GM12878 (cell line): ENCODE data around the gene SUGCT. TPM values are rescaled to one million over a fixed set of nuclear protein-coding genes. Genes with fewer than 3 reads are reported as not detected.

ENCODE experiments used
- ATAC-seq: fragments of 200-7000 bp; cut with Tn5 transposase; 3 replicates; pipeline ENCODE4 v1.9.1; 2020; ENCODE audit warnings: mild to moderate bottlenecking, moderate library complexity
- BruUV-seq: library from RNA; stranded (reverse); fragments of 400-500 nt; replicated peaks from 2 replicates; lab custom pipeline; 2021; lab: Mats Ljungman, UMichigan
- CTCF ChIA-PET: fragments of 300-600 bp; sonication (Branson Sonifier 250); formaldehyde crosslinking; extraction: SDS; loops from one replicate; lab custom pipeline; 2021; ENCODE audit warnings: inconsistent platforms; lab: Yijun Ruan, JAX
- POLR2A ChIA-PET: fragments of 350-600 bp; formaldehyde crosslinking; extraction: SDS; loops from one replicate; lab custom pipeline; 2021; ENCODE audit warnings: inconsistent platforms; lab: Charles Lee
- RAD21 ChIA-PET: fragments of 300-600 bp; sonication (Branson Sonifier 250); formaldehyde crosslinking; loops from one replicate; lab custom pipeline; 2023; ENCODE audit warnings: antibody characterized with exemption; ENCODE audit not compliant: unreplicated experiment; lab: Charles Lee
- SMC1A ChIA-PET: fragments of 300-600 bp; sonication (Branson Sonifier 250); formaldehyde crosslinking; loops from one replicate; lab custom pipeline; 2023; ENCODE audit not compliant: unreplicated experiment, uncharacterized antibody; lab: Charles Lee
- DNase-seq: peaks from one replicate; pipeline ENCODE4 v3.0.0-alpha.2; 2011; ENCODE audit warnings: low read depth, low spot score
- FAIRE-seq: peaks from 3 replicates; lab custom pipeline; 2011; peaks lifted over from hg19 to GRCh38; lab: Jason Lieb, UNC
- H2AFZ ChIP-seq: 2 replicates; pipeline ENCODE4 v1.6.0; 2011; ENCODE audit warnings: low read depth, low read length, control low read depth; ENCODE audit not compliant: control insufficient read depth
- H3K27ac ChIP-seq: 2 replicates; pipeline ENCODE4 v1.5.1; 2011; ENCODE audit warnings: control low read depth; ENCODE audit not compliant: control insufficient read depth, insufficient read depth
- H3K27me3 ChIP-seq, 2 experiments: replicated peaks in 1 of 2; 2 replicates each; pipeline versions ENCODE4 v1.6.0 to v1.6.1; 2011; ENCODE audit warnings: low read length in 1 of 2; ENCODE audit not compliant: control insufficient read depth in 2 of 2, insufficient read depth in 2 of 2
- H3K36me3 ChIP-seq, 2 experiments: 2 replicates each; pipeline ENCODE4 v1.5.1; 2011; ENCODE audit warnings: low read length in 1 of 2; ENCODE audit not compliant: control insufficient read depth in 2 of 2, insufficient read depth in 2 of 2
- H3K4me1 ChIP-seq: 2 replicates; pipeline ENCODE4 v1.6.1; 2011; ENCODE audit warnings: mild to moderate bottlenecking, low read length, moderate library complexity, mixed read lengths; ENCODE audit not compliant: control insufficient read depth, insufficient read depth
- H3K4me2 ChIP-seq: 2 replicates; pipeline ENCODE4 v1.6.0; 2011; ENCODE audit warnings: control low read depth; ENCODE audit not compliant: control insufficient read depth, insufficient read depth
- H3K4me3 ChIP-seq: fragments of 200-600 bp; sonication (generic); 2 replicates; pipeline ENCODE4 v1.5.1; 2016
- H3K79me2 ChIP-seq: 2 replicates; pipeline ENCODE4 v1.6.0; 2011; ENCODE audit warnings: low read length; ENCODE audit not compliant: control insufficient read depth, insufficient read depth
- H3K9ac ChIP-seq: 2 replicates; pipeline ENCODE4 v1.8.0; 2011; ENCODE audit warnings: low read length, control low read depth, mixed read lengths; ENCODE audit not compliant: control insufficient read depth, insufficient read depth
- H3K9me3 ChIP-seq: replicated peaks from 3 replicates; pipeline ENCODE4 v1.5.1; 2011; ENCODE audit warnings: mild to moderate bottlenecking, low read length; ENCODE audit not compliant: control insufficient read depth, insufficient read depth
- H4K20me1 ChIP-seq: 2 replicates; pipeline ENCODE4 v1.6.0; 2011; ENCODE audit not compliant: control insufficient read depth, insufficient read depth
- CTCF ChIP-seq, 3 experiments: IDR thresholded peaks in 2 of 3; conservative IDR thresholded peaks in 1 of 3; 2 replicates each; pipeline ENCODE4 v1.5.1; 2011; ENCODE audit warnings: low read depth in 3 of 3, low read length in 3 of 3, mild to moderate bottlenecking in 3 of 3, control low read depth in 2 of 3, moderate library complexity in 2 of 3, inconsistent platforms in 1 of 3, mixed read lengths in 1 of 3; ENCODE audit not compliant: control insufficient read depth in 2 of 3, insufficient read depth in 1 of 3; ENCODE audit errors: extremely low read depth in 1 of 3
- RAD21 ChIP-seq: IDR thresholded peaks from 2 replicates; pipeline ENCODE4 v1.6.1; 2011; ENCODE audit warnings: mild to moderate bottlenecking, low read depth, low read length, moderate library complexity; ENCODE audit not compliant: insufficient read depth
- SMC3 ChIP-seq: IDR thresholded peaks from 2 replicates; pipeline ENCODE4 v1.6.1; 2011; ENCODE audit warnings: low read length, improper control_type of control experiment, borderline replicate concordance
- YY1 ChIP-seq: IDR thresholded peaks from 2 replicates; pipeline ENCODE4 v1.6.1; 2011; ENCODE audit warnings: low read depth, mild to moderate bottlenecking, low read length
- ZNF622 ChIP-seq: fragments of 450-650 bp; IDR thresholded peaks from 2 replicates; pipeline ENCODE4 v1.6.1; 2017; ENCODE audit warnings: mild to moderate bottlenecking, inconsistent platforms
- WGBS: methylation state at CpG from one replicate; pipeline ENCODE4 v1.1.6; 2016; ENCODE audit warnings: low lambda C conversion rate; ENCODE audit not compliant: insufficient replicate concordance, insufficient coverage; ENCODE audit errors: missing lambda C conversion rate; 5-methylcytosine and 5-hydroxymethylcytosine counted together
- in situ Hi-C: fragments of 300-500 bp; cut with MboI; formaldehyde crosslinking; loops from 9 replicates; pipeline ENCODE4 v1.14.3; 2018; ENCODE audit warnings: mixed read lengths
- intact Hi-C: fragments of 100-400 bp; cut with micrococcal nuclease; formaldehyde crosslinking; loops from one replicate; pipeline ENCODE4 v1.14.2; 2022; ENCODE audit not compliant: unreplicated experiment
- polyA plus RNA-seq, 11 experiments: library from polyadenylated mRNA; depleted of rRNA in 4 of 11; unstranded in 6 of 11; stranded (reverse) in 5 of 11; fragments of >200 nt; fragmentation: Nextera tagmentation in 4 of 11; fragmentation: Illumina TruSeq in 1 of 11; extraction: Ambion mirVana in 4 of 11; extraction: Trizol in 1 of 11; gene quantifications; 1 replicate in 1 of 11; 2 replicates in 10 of 11; pipeline versions ENCODE4 v1.2.1 to v1.2.3, GENCODE V29; 2011 to 2016; ENCODE audit warnings: inconsistent platforms in 2 of 11, missing spikeins in 2 of 11, low read depth in 1 of 11
- total RNA-seq, 4 experiments: library from RNA; depleted of rRNA in 3 of 4; stranded (reverse); fragments of >200 nt in 3 of 4; fragmentation: Illumina TruSeq in 1 of 4; extraction: Trizol in 1 of 4; gene quantifications; 2 replicates each; pipeline versions ENCODE4 v1.2.1 to v1.2.3, GENCODE V29; 2013 to 2021

The SUGCT gene
- total and polyA plus RNA-seq, 10 of the 15 experiments (the other 5 are each of a cell fraction or from before 2014, with no cell fraction given) = 0.08 to 1.2 (median 0.67) TPM; not detected in 1

GRCh38 chr7:40604601-40605438, 470.0 kb downstream of the SUGCT start:
- Histone ChIP-seq H3K4me2 (no peak overlapping the region), H3K36me3 (no peaks in the 10 kb centered on the region), H3K4me1 (no peaks in the 10 kb centered on the region), H2AFZ (peak overlapping the region; percentile 46; the same call in 1 of the 2 replicates), H3K9me3 (no peaks in the 10 kb centered on the region), H4K20me1 (no peaks in the 10 kb centered on the region), H3K9ac (no peak overlapping the region), H3K27ac (no peak overlapping the region), H3K79me2 (no peaks in the 10 kb centered on the region), H3K4me3 (no peak overlapping the region), H3K27me3 (no peaks in the 10 kb centered on the region)
- RAD21 ChIA-PET = interaction anchor here (0.7 to 1.6 kb wide), 6 partner anchors 9 to 1100 kb away, joined by 3 to 7 read pairs (median 4); no protein-coding TSS in a partner anchor
- intact Hi-C loops = loop anchor here (1.0 to 5.0 kb wide), 5 partner anchors 274 to 1100 kb away; partner anchors contain the start of gene CDK13
- POLR2A ChIA-PET = no interaction called here
- 10% methylated on average over 17 of the region's 17 CpGs for WGBS
- SMC1A ChIA-PET = interaction anchor here (0.6 to 2.2 kb wide), 7 partner anchors 98 to 1488 kb away, joined by 3 to 9 read pairs (median 4); partner anchors contain the start of gene CDK13
- CTCF ChIA-PET = interaction anchor here (0.6 to 6.9 kb wide), 14 partner anchors 9 to 1100 kb away, joined by 3 to 52 read pairs (median 5); no protein-coding TSS in a partner anchor
- in situ Hi-C loops = no loop called here
- ATAC-seq (peak; percentile 99), FAIRE-seq (no peak), DNase-seq (no peak)
- TF ChIP-seq CTCF (IDR thresholded peaks at IDR 0.05 in 2 of 3, conservative IDR thresholded peaks at IDR 0.05 in 1 of 3; ENCODE audit: control insufficient read depth in 2 of 3, extremely low read depth in 1 of 3, insufficient read depth in 1 of 3, low read depth in 3 of 3, low read length in 3 of 3) = peak; percentile 62 to 77 (median 74)
- peak; percentile 86 for TF ChIP-seq YY1
- peak; percentile 63 for TF ChIP-seq RAD21
- TF ChIP-seq SMC3 = peak; percentile 69
- TF ChIP-seq ZNF622 = no peak
- no TSS peak for BruUV-seq
